A549 treated with Hydrocortisone at 1 μM for 4 hours (cell line): Measurements from ENCODE around the gene PTGFR. TPM values are rescaled to one million over a fixed set of nuclear protein-coding genes. Genes with fewer than 3 reads are reported as not detected.

Source experiments
- total RNA-seq: library from RNA; stranded (reverse); fragments of 200-300 nt; extraction: Qiagen RNA extraction; gene quantifications from 5 replicates; pipeline ENCODE4 v1.2.3, GENCODE V29; 2022

The PTGFR gene
- total RNA-seq: not detected in 5 replicates

GRCh38 chr1:78490861-78491450, at the start of gene PTGFR:
PTGFR (plus strand) TSS chr1:78490974; CDS start chr1:78492744, 1,770 bp downstream.

Other genes with a start within 250 kb of the PTGFR start
- gene IFI44L, start 129.5 kb downstream of the PTGFR start, total RNA-seq: 0.08 to 0.28 TPM in 2 of 5 replicates, not detected in the others
- 0.16 to 0.79 TPM (median 0.43 TPM) in 5 replicates for gene IFI44, start 158.9 kb downstream of the PTGFR start, total RNA-seq